ENCODE results near the gene ADGRG3.

The ADGRG3 gene

DNA sequence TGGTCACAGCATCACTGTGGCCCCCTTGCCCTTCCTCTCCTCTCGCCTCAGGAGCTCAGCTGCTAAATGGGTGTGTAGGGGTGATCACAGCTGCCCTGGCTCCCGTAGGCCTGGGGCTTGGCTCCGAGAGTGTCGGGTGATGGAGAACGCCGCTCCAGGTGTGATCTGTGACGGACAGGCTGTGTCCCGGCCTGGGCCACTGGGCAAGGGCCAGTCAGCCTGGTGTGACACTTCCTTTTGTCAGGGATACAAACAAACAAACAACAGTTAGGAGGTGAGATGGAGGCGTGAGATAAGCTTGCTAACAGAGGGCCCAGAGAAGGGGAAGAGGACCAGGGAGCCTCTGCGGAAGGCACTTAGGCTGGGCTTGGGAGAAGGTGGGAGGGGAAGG lies 37.7 kb upstream of the ADGRG3 start:
- no peak for DNase-seq (ENCODE audit: low read depth in 4 of 4, low spot score in 1 of 4)

DNA sequence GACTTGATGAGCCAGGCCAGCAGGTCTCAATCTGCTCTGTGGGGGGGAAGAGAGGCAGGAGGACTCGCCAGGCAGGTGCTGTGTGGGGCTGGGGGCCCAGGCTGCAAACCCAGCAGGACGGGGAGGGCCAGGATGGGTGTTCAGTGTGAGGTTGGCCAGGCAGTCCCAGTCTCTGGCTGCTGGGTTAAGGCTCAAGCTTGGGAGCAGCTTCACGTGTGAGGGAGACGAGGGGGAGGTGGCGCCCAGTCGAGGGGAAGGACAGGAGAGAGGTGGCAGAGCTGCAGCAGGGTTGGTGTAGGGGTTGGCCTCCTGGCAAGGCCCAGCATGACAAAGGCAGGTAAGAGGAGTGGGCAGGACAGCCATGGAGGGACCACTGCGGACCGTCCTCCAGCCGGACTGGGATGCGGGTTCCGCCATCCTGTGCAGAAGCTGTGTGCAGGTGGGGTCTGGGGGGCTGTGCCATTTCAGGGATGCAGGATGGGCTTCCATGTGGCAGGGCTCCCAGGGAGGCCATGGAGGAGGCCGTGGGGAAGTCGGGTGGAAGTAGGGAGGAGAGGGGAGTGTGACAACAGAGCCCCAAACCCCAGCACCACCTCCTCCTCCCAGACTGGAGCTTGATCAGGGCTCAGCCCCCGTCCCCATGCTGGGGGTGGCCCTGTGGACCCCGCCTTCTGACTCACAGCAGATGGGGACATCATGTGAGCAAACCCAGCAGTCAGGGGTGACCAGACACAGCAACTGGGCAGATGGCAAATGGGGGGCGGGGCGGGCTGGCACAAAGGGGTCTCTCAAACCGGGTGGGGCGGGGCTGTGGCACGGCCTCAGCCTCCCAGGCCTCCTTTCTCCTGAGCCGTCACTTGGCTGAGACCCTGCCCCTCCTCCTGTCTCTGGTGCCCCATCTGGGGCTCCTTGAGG lies 36.9 kb upstream of the ADGRG3 start:
- DNase-seq (ENCODE audit: low read depth in 4 of 4, low spot score in 1 of 4): no peak

DNA sequence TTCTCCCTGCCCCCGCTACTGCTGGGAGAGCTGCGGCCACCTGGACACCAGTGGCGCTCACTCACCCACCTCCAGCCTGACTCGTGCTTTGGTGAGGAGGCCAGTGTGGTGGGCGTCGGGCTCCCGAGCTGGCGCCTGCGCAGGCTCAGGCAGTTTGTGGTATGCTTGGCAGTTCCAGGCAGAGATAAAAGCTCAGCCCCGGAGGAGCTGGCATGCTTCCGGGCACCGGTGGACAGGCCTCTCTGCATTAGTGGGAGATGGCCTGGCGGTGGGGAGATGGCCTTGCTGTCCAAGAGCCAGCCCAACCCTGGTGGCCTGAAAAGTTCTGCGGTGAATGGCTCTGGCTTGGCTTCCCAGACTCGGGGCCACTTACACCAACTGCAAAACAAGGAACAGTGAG lies 35.5 kb upstream of the ADGRG3 start:
- no peak for DNase-seq (ENCODE audit: low read depth in 4 of 4, low spot score in 1 of 4)

DNA sequence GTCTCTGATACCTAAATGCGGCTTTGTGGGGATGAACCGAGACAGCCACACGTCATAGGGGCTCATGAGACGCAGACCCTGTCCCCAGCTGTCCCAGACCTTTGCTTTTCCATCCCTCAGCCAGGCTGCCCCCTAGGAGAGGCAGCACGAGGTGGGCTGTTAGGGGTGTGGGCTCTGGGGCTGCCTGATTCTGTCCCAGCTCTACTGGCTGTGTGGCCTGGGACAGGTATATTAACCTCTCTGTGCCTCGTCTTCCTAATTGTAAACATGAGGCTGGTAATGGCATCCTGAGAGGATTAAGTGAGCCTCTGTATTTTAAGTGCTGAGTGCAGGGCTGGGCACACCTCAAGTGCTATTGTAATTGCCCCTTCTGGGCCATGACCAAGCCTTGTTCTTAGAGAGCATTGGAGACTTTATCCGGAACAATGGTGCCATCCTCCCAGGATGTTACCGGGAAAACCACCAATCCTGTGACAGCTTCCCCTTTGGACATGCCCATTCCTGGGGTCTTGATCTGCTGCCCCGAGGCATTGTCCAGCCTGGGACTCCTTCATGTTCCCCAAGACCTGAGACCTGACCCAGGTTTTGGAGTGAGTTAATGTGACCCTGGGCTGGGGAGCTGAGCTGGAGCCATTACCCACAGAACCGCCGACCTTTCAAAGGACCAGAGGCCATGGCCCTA lies 34.6 kb upstream of the ADGRG3 start:
- no peak for DNase-seq (ENCODE audit: low read depth in 4 of 4, low spot score in 1 of 4)

DNA sequence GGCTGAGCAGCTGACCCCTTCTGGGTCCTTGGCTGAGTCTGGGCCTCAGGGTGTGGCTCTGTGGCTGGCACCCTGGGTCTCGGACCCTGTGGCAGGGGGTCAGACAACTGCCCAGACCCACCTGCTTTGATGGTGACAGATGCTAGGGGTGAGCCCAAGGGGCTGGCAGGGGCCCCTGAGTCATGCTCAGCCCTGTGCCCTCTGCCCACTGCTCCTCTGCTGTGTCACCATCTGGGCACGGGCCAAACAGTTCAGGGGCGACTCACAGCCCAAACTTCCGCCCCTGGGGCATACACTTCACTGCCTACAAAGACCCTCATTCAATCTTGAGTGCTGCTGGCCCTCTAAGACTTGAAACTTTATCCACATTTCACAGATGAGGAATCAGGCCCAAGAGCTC lies 33.9 kb upstream of the ADGRG3 start:
- DNase-seq (ENCODE audit: low read depth in 4 of 4, low spot score in 1 of 4): no peak

DNA sequence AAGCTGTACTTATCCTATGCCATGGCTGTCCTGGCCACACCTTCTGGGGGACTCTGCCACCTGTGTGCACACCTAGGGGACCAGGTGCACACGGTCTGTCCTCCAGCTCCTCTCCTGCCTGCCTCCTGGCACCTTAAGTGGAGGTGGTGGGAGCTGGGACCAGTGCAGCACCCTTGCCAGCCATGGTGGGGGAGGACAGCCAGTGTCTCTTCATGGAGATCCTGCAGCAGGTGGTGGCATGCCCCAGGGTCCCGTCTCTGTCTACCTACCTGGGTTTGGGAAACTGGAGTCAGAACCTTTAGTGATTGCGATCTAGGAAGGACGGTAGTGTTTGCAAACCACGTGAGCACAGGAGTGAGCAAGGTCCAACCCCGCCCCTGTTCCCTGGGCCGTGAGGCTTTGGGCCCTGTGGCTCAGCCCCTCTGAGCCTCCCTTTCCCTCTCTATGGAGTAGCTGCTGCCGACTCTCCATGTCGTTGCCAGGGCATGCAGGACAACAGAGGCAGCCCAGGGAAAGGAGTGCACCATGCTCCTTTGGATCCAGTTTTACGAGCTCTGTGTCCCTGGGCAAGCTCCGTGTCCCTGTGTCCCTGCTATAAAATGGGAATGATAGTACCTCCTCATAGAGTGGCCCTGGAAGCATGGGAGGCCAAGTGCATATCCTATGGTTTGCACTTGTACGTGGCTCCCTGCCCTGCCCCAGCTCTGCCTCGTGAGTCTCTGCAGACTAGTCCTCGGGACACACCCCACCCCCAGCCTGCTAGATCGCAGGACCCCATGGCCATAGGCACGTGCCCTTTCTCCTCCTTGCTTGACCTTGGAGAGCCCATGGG lies 32.6 kb upstream of the ADGRG3 start:
- DNase-seq (ENCODE audit: low read depth in 4 of 4, low spot score in 1 of 4): no peak

DNA sequence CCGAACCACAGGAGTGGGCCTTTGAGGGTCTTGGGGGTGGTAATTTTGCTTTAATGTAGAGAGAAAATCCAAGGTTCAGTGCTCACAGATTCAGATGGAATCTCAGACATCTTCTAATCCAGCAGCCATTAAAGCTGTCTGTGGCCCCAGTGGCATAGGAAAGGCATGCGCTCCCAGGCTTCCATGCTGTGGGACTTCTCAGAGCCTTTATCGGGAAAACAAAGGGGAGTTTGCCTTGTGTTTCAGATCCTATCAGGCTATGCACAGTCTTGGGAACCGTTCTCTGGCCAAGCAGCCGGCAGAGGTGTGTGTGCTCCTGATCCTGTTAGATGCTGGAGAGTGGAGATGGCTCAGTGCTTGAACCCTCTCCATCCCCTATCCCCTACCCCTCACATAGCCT lies 31.9 kb upstream of the ADGRG3 start:
- DNase-seq (ENCODE audit: low read depth in 4 of 4, low spot score in 1 of 4): no peak

DNA sequence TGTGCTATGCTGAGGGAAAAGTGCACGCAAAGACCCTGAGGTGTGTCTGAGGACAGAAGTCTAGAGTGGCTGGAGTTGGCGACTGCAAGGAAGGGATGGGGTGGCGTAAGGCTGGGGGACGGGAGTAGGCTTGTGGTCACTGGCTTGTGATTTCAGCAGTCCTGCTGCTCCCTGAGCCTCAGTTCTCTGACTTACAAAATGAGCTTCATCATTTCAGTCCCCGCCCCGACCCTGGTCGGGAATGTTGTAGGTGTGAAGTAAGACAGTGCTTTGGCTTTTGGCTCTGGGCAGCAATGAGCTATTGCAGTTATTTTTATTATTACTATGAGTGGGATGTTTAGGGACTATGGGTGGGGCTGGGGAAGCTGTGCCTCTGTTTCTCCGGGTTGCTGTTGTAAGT lies 31.1 kb upstream of the ADGRG3 start:
- DNase-seq (ENCODE audit: low read depth in 4 of 4, low spot score in 1 of 4): no peak

DNA sequence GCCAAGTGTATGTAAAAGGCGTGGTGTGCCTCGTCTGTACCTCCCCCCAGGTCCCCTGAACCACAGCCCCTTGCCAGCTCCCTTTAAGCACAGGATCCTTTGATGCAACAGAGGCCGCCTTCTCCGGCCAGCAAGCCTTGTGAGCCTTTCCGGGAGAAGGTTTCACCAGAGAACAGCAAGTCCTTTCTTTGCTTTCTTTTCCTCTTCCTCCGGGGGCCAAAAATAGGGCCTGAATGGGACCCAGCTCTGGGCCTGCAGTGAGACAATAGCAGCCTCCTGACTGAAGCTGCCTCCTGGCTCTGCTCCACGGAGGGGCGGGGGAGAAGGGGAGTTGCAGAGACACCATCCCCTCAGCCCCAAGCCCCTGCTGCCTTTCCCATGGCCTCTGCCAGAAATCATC lies 30.7 kb upstream of the ADGRG3 start:
- DNase-seq (ENCODE audit: low read depth in 4 of 4, low spot score in 1 of 4): no peak

DNA sequence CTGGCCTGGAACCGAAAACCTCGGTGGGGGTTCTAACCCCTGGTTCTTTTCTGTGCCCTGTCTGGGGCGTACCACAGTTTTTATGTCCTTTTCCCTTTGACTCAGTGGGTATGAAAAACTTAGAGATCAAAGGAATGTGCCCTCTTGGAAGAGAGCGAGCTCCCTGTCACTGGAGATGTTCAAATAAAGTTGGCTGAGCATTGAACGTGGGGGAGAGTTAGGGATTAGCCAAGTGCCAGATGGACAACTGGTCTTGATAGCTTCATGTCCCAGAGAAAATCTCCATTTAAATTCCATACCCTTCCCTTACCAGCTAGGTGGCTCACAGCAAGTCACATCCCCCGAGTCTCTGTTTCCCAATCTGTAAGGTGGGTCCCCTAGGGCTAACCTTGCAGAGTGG lies 30.1 kb upstream of the ADGRG3 start:
- no peak for DNase-seq (ENCODE audit: low read depth in 4 of 4, low spot score in 1 of 4)

DNA sequence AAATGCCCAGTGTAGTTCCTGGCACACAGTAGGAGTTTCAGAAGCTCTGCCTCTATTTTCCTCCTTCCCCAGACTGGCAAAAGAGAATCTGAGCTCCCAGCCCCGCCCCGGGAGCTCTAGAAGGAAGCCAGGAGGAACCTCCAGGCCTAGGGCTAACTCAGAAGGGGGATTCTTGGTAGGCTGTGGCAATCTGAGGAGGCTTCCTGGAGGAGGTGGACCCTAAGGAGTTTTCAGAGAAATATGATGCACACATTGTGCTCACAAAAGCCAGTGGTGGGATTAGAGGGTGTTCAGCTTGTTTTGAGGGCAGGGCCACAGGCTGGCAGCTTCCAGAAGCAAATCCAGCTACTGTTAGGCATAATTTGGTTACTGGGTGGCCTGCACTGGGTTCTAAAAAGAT lies 29.7 kb upstream of the ADGRG3 start:
- DNase-seq (ENCODE audit: low read depth in 4 of 4, low spot score in 1 of 4): no peak

DNA sequence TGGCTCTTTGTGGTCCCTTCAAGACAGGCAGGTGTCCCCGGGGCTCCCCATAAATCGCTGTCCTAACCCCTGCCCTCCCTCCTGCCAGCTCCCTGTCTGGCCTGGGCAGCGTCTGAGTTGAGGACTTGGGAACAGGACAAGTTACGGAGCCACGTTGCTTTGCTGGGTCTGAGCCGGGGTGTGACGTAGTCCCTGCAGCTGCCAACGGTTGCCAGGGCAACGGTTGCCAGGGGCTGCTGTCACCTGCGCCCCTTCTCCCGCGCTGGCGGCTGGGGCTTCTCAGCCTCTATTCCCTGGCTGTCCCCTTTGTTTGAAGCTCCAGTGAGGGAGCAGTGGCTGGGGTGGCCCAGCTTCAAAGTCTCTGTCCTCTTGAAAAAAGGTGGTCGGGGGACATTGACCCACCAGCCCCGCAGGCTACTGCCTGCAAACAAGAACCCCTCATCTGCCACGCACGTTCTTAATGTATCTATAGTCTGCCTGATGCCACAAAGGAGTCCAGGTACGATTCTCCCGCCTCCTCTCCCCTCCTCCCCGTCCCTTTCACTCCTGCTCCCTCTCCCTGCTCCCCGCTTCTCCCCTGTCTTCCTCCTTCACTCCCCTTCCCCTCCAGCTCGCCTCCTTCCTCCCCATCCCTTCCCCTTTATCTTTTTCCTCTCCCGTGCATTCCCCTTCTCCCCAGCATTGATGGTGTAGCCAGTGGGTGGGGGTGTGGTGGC lies 28.8 kb upstream of the ADGRG3 start:
- no peak for DNase-seq (ENCODE audit: low read depth in 4 of 4, low spot score in 1 of 4)

DNA sequence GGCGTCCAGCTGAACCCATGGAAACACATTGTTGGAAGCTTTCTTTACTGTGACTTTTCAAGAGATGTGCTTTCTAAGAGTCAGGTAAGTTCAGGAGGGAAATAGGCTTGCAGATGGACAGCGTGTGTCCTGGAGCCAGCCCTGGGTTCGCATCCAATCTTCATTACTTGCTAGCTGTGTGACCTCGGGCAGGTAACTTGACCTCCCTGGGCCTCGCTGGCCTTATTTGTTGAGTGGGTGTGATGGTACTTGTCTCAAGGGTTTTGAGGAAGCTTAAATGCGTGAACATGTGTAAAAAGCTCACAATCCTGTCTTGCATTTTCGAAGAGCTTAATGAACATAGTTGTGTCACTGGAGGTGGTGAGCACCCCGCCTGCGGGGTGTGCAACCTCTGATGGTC lies 27.9 kb upstream of the ADGRG3 start:
- no peak for DNase-seq (ENCODE audit: low read depth in 4 of 4, low spot score in 1 of 4)

DNA sequence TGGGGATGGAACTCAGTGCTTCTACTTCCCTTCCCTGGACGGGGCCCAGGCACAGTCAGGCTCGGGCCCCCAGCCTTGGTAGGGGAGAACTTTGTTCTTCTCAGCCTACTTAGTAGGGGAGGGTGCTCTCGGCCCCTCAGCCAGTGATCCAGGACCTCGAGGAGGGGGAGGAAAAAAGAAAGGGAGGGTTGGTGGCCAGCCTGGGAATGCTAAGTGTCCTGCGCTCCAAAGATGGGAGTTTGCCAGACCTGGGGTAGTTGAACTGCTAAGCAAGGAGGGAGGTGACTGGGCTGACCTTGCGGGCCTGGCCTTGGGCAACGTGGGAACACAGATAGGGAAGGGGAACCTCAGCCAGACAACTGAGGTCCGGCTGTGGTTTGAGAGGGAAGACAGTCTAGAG lies 27.5 kb upstream of the ADGRG3 start:
- DNase-seq (ENCODE audit: low read depth in 4 of 4, low spot score in 1 of 4): no peak

DNA sequence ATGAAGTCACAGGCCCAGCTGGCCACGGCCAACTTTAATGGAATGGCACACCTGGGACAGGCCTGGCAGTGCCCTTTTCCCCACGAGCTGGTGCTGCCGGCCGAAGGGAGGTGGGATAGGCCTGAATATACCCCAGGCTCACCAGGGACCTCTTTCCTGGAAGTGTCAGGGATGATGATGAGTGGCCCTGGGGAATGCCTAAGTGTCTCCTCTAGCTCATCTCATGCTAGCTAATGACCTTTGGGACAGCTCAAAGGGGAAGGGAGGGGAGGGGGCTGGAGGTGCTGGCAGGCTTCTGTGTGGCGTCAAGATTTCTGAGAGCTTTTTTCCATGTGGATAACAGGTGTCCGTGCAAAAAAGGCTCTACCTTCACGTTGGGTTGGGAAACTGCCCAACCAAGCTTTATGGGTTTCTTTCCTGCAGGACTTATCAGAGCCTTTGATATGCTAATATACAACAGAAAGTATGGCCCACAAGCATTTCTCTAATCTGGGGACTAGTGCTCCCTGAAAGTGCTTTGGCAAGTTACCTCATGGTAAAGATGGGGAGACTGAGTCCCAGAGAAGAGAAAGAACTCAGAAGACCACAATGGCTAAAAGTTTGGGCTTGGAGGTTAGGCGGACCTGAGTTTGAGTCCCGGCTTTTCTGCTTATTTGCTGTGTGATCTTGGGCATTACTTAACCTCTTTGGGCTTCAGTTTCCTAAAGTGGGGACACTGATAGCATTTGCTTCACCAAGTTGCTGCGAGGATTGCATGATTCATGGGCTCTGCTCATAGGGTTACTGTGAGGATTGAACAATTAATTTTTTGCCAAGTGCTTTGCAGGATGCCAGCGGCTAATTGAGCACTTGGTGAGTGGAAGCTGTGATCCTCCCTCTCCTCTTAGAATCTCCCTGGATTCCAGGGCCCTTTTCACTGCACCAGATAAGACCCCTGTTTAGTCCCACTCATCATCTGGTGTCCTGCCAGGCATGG lies 25.7 kb upstream of the ADGRG3 start:
- no peak for DNase-seq (ENCODE audit: low read depth in 4 of 4, low spot score in 1 of 4)

DNA sequence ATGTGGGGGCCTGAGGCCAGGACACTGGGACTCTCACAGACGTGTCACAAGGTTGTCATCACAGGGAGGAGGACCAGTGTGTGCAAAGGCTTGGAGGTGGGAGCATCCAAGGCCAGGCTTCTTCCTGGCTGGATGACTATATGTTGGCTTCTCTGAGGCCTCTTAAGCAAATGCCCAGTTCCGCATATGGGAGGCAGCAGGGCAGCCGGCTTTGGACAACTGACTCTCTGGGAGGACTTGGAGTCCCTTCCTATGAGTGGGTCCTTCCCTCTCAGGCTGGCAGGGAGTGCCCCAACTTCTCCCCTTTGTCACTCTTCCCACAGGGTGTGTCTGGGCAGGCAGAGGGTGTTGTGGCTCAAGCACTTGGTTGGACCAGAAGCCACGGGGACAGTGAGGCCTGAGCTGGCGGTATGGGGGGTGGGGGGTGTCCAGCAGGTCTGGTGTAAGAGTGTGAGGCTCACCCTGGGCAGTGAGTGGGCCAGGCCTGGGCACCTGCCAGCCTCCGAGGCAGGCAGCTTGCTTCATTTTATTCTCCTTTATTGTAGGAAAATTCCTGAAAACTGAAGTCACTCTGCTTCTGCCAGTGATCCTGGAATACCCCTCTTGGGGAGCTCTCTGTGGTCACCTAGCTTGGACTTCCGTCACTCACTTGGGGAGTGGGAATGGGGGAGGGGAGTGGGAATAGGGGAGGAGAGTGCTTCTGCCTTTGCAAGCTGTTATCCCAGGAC lies 24.8 kb upstream of the ADGRG3 start:
- DNase-seq (ENCODE audit: low read depth in 4 of 4, low spot score in 1 of 4): no peak

DNA sequence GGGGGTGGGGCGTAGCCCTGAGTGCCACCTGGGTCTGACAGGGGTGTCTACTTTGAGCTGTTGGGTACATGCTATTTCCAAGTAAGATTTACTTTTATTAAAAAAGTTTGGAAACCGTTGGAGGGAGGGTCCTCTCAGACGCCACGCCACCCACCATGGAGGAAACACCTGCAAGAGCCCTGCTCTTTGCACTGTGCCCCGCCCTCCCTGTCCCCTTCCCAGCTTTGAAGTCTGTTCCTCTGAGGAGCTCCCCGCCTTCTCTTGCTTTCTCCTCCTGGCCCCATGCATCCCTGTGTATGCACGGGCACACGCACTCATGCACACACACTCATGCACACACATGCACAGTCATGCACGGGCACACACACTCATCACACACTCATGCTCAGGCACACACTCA lies 24.2 kb upstream of the ADGRG3 start:
- no peak for DNase-seq (ENCODE audit: low read depth in 4 of 4, low spot score in 1 of 4)

DNA sequence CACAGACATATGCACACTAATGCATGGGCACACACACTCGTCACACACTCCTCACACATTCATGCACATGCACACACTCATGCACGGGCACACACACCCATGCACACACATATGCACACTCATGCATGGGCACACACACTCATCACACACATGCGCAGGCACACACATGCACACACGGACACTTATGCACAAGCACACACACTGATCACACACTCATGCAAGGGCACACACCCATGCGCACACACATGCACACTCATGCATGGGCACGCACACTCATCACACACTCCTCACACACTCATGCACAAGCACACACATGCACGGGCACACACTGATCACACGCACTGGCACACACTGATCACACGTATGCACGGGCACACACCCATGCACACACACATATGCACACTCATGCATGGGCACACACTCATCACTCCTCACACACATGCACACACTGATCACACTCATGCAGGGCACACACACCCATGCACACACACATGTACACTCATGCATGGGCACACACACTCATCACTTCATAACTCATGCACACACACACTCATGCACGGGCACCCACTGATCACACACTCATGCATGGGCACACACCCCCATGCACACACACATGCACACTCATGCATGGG lies 23.6 kb upstream of the ADGRG3 start:
- DNase-seq (ENCODE audit: low read depth in 4 of 4, low spot score in 1 of 4): no peak

DNA sequence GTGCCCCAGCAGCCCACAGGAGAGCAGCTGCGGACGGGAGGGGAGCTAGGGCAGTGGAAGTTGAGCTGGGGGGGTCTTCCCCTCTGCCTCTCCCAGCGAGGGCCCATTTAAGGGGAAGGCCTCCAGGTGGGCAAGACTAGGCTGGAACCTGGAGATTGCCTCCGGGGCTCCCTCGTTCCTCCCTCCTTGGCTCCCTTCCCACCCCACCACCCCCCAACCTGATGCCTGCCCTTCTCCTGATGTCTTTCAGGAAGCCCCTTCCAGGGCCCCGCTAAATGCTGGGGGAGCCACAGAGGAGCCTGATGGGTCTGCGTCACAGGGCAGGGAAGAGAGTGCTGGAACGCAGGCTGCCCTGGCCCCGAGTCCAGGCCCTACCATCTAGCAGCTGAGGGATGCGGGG lies 22.9 kb upstream of the ADGRG3 start:
- no peak for DNase-seq (ENCODE audit: low read depth in 4 of 4, low spot score in 1 of 4)

All from stimulated activated CD4-positive, alpha-beta T cell treated with anti-CD3 and anti-CD28 coated beads, Interleukin-1b, Interleukin-23, amount 100 ng/mL, for 24 hours (primary cell).